K562 (cell line): ENCODE data around the gene RAD50. TPM values are rescaled to one million over a fixed set of nuclear protein-coding genes. Genes with fewer than 3 reads are reported as not detected.

Source experiments
- ATAC-seq: fragments of 200-7000 bp; cut with Tn5 transposase; 3 replicates; pipeline ENCODE4 v1.9.1; 2020; ENCODE audit warnings: moderate library complexity
- BruUV-seq: library from RNA; stranded (reverse); fragments of 400-500 nt; replicated peaks from 2 replicates; lab custom pipeline; 2021; lab: Mats Ljungman, UMichigan
- CTCF ChIA-PET: fragments of 300-600 bp; formaldehyde crosslinking; extraction: SDS; loops from one replicate; lab custom pipeline; 2021; ENCODE audit warnings: low intra/inter-chr PET ratio; lab: Yijun Ruan, JAX
- POLR2A ChIA-PET: fragments of 300-600, 350-650 bp; sonication (Branson Sonifier 250); formaldehyde crosslinking; extraction: SDS; loops from one replicate; lab custom pipeline; 2021; ENCODE audit warnings: antibody characterized with exemption, inconsistent platforms; lab: Yijun Ruan, JAX
- DNase-seq, 4 experiments: peaks; one replicate each; pipeline versions ENCODE4 v3.0.0 to v3.0.0-alpha.2; 2011 to 2018; ENCODE audit warnings: low spot score in 3 of 4, mixed read lengths in 3 of 4; ENCODE audit errors: extremely low read depth in 1 of 4
- FAIRE-seq: peaks from 2 replicates; lab custom pipeline; 2011; peaks lifted over from hg19 to GRCh38; lab: Jason Lieb, UNC
- H2AFZ ChIP-seq: 2 replicates; pipeline ENCODE4 v1.6.0; 2011; ENCODE audit warnings: low read depth, low read length, control low read depth, inconsistent platforms
- H3K27ac ChIP-seq: fragments of 200-600 bp; 3 replicates; pipeline ENCODE4 v1.8.0; 2011; ENCODE audit warnings: low read depth, mild to moderate bottlenecking, control low read depth, inconsistent platforms, low read length, moderate library complexity, mixed read lengths; ENCODE audit errors: extremely low read depth
- H3K27me3 ChIP-seq, 2 experiments: fragments of 300-600 bp in 1 of 2; 2 replicates in 1 of 2; 3 replicates in 1 of 2; pipeline versions ENCODE4 v1.6.0 to v1.8.0; 2011; ENCODE audit warnings: inconsistent platforms in 2 of 2, low read length in 2 of 2, mild to moderate bottlenecking in 1 of 2, mixed read lengths in 1 of 2, moderate library complexity in 1 of 2; ENCODE audit not compliant: control insufficient read depth in 2 of 2, insufficient read depth in 2 of 2
- H3K36me3 ChIP-seq: fragments of 300-600 bp; 3 replicates; pipeline ENCODE4 v1.8.0; 2011; ENCODE audit warnings: mild to moderate bottlenecking, low read length, inconsistent platforms; ENCODE audit not compliant: control insufficient read depth, insufficient read depth
- H3K4me1 ChIP-seq, 2 experiments: fragments of 200-600 bp in 1 of 2; replicated peaks in 1 of 2; 2 replicates in 1 of 2; 3 replicates in 1 of 2; pipeline versions ENCODE4 v1.5.1 to v1.8.0; 2011; ENCODE audit warnings: inconsistent platforms in 2 of 2, low read length in 2 of 2, mild to moderate bottlenecking in 1 of 2, mixed read lengths in 1 of 2, moderate library complexity in 1 of 2; ENCODE audit not compliant: control insufficient read depth in 2 of 2, insufficient read depth in 2 of 2
- H3K4me2 ChIP-seq: 2 replicates; pipeline ENCODE4 v1.6.1; 2011; ENCODE audit warnings: low read length, control low read depth, inconsistent platforms, mixed read lengths; ENCODE audit not compliant: insufficient read depth
- H3K4me3 ChIP-seq: fragments of 200-600 bp; sonication (generic), shearing (Covaris generic); 2 replicates; pipeline ENCODE4 v1.5.1; 2016; ENCODE audit warnings: control low read depth, inconsistent platforms
- H3K79me2 ChIP-seq: fragments of 200-600 bp; 3 replicates; pipeline ENCODE4 v1.8.0; 2011; ENCODE audit warnings: low read length, inconsistent platforms; ENCODE audit not compliant: control insufficient read depth, insufficient read depth
- H3K9ac ChIP-seq, 2 experiments: 2 replicates each; pipeline versions ENCODE4 v1.6.0 to v1.6.1; 2011; ENCODE audit warnings: low read depth in 2 of 2, low read length in 2 of 2, control low read depth in 1 of 2, inconsistent platforms in 1 of 2, mild to moderate bottlenecking in 1 of 2, mixed read lengths in 1 of 2; ENCODE audit not compliant: insufficient read depth in 1 of 2
- H3K9me1 ChIP-seq: one replicate; pipeline ENCODE4 v1.6.0; 2011; ENCODE audit warnings: inconsistent platforms, mild to moderate bottlenecking, low read length, moderate library complexity; ENCODE audit not compliant: control insufficient read depth, insufficient read depth
- H3K9me3 ChIP-seq: replicated peaks from 2 replicates; pipeline ENCODE4 v1.5.1; 2011; ENCODE audit warnings: low read depth, low read length, inconsistent platforms; ENCODE audit not compliant: control insufficient read depth, insufficient read depth
- H4K20me1 ChIP-seq: replicated peaks from 2 replicates; pipeline ENCODE4 v1.6.1; 2011; ENCODE audit warnings: low read length, inconsistent platforms, mixed read lengths; ENCODE audit not compliant: control insufficient read depth, insufficient read depth
- ATF6 ChIP-seq: sonication (generic); formaldehyde crosslinking; IDR thresholded peaks from 2 replicates; pipeline ENCODE4 v1.4.0; 2020; ENCODE audit warnings: mild to moderate bottlenecking, missing genetic modification reagents
- E4F1 ChIP-seq: fragments of 250-450 bp; sonication (Bioruptor Pico); IDR thresholded peaks from 2 replicates; pipeline ENCODE4 v1.5.0; 2021; ENCODE audit warnings: mild to moderate bottlenecking, borderline replicate concordance
- HMBOX1 ChIP-seq: sonication (generic); IDR thresholded peaks from 2 replicates; pipeline ENCODE4 v1.6.1; 2016
- KAT7 ChIP-seq: sonication (generic); formaldehyde crosslinking; IDR thresholded peaks from 2 replicates; pipeline ENCODE4 v1.8.0; 2022; ENCODE audit warnings: missing genetic modification reagents, mild to moderate bottlenecking, borderline replicate concordance
- MBD2 ChIP-seq: sonication (generic); IDR thresholded peaks from 2 replicates; pipeline ENCODE4 v1.6.1; 2016; ENCODE audit warnings: low read depth, borderline replicate concordance
- ZNF318 ChIP-seq, 2 experiments: fragments of 450-650 bp; IDR thresholded peaks; 2 replicates each; pipeline ENCODE4 v1.6.1; 2016; ENCODE audit warnings: mild to moderate bottlenecking in 2 of 2, borderline replicate concordance in 1 of 2, low read depth in 1 of 2, moderate library complexity in 1 of 2
- WGBS: fragments of 100-300 bp; shearing (Covaris generic); methylation state at CpG from one replicate; pipeline ENCODE4 v1.1.6; 2016; ENCODE audit warnings: low coverage, mixed read lengths; ENCODE audit not compliant: insufficient coverage; ENCODE audit errors: missing lambda C conversion rate; 5-methylcytosine and 5-hydroxymethylcytosine counted together
- in situ Hi-C: fragments of 300-500 bp; cut with MboI; formaldehyde crosslinking; loops from 4 replicates; pipeline ENCODE4 v1.15.0; 2018; ENCODE audit warnings: inconsistent platforms, mixed read lengths
- intact Hi-C: fragments of 100-400 bp; cut with micrococcal nuclease; formaldehyde crosslinking; loops from 2 replicates; pipeline ENCODE4 v1.14.2; 2022
- polyA plus RNA-seq, 8 experiments: library from polyadenylated mRNA; depleted of rRNA in 4 of 8; stranded (reverse) in 5 of 8; unstranded in 3 of 8; fragments of >200 nt; fragmentation: Nextera tagmentation in 2 of 8; fragmentation: Illumina TruSeq in 1 of 8; extraction: Ambion mirVana in 2 of 8; extraction: Trizol in 1 of 8; gene quantifications; 2 replicates each; pipeline versions ENCODE4 v1.2.1 to v1.2.3, GENCODE V29; 2011 to 2014; ENCODE audit warnings: inconsistent platforms in 1 of 8, missing spikeins in 1 of 8
- total RNA-seq, 7 experiments: library from RNA; depleted of rRNA in 6 of 7; stranded (reverse); fragments of >200 nt in 6 of 7; fragmentation: Illumina TruSeq in 2 of 7; extraction: Trizol in 2 of 7; gene quantifications; 2 replicates each; pipeline versions ENCODE4 v1.2.1 to v1.2.3, GENCODE V29; 2011 to 2021; ENCODE audit warnings: low replicate concordance in 1 of 7

Gene RAD50
- total and polyA plus RNA-seq, 9 of the 15 experiments (the other 6 are each of a cell fraction or from before 2014, with no cell fraction given), result 15.3 to 74.2 (median 44.1) TPM

- no peak for TF ChIP-seq ATF6 (CRISPR knock-in tag)
- TF ChIP-seq MBD2, result no peak
- no peak for TF ChIP-seq E4F1 (CRISPR knock-in tag)
- TF ChIP-seq HMBOX1, result peak; percentile 65; the same call in 1 of the 2 replicates
These were observed 50.3 kb downstream of the RAD50 start (continued) for GRCh38 chr5:132607095-132607494.

GRCh38 chr5:132608107-132608506 is 51.3 kb downstream of the RAD50 start:
- Histone ChIP-seq H3K27ac (no peak overlapping the region), H3K36me3 (peaks cover 77% of the 10 kb centered on the region), H4K20me1 (no peaks in the 10 kb centered on the region), H3K4me3 (no peak overlapping the region), H3K79me2 (no peaks in the 10 kb centered on the region), H3K4me2 (no peak overlapping the region), H3K9me1 (no peaks in the 10 kb centered on the region), H2AFZ (no peak overlapping the region), H3K4me1 (no peaks in the 10 kb centered on the region), H3K9me3 (no peaks in the 10 kb centered on the region), H3K9ac (no peak overlapping the region), H3K27me3 (no peaks in the 10 kb centered on the region)
- ATAC-seq (no peak), FAIRE-seq (no peak), DNase-seq (no peak)
- intact Hi-C loops, result no loop called here
- ChIA-PET CTCF (no interaction called here), POLR2A (no interaction called here)
- 92% methylated on average over 5 of the region's 5 CpGs for WGBS
- no peak for TF ChIP-seq KAT7
- TF ChIP-seq ZNF318 (IDR thresholded peaks at IDR 0.05; ENCODE audit: borderline replicate concordance in 1 of 2, low read depth in 1 of 2), result no peak
- in situ Hi-C loops, result no loop called here
- no TSS peak for BruUV-seq
